PC-3 (cell line): ENCODE results near the gene TNK1.

ENCODE experiments used
- CTCF ChIP-seq: fragments of 300-600 bp; sonication (generic); conservative IDR thresholded peaks from 2 replicates; pipeline ENCODE4 v1.5.1; 2017; ENCODE audit warnings: antibody characterized with exemption, low read depth, mild to moderate bottlenecking, low read length
- EZH2 ChIP-seq: fragments of 300-600 bp; sonication (generic); IDR thresholded peaks from one replicate; pipeline ENCODE4 v1.6.1; 2017; ENCODE audit warnings: antibody characterized with exemption, mild to moderate bottlenecking, low read length; ENCODE audit not compliant: unreplicated experiment

GRCh38 chr17:7406235-7406825, 25.4 kb downstream of the TNK1 start:
- TF ChIP-seq CTCF (no peak), EZH2 (no peak)
